GM19351 (cell line): ENCODE measurements around the gene KCNF1.

Source experiments
- ATAC-seq: cut with Tn5 transposase; IDR thresholded peaks from one replicate; pipeline ENCODE4 v1.9.1; 2021; ENCODE audit warnings: mild to moderate bottlenecking, moderate library complexity; ENCODE audit not compliant: unreplicated experiment

The KCNF1 gene

DNA sequence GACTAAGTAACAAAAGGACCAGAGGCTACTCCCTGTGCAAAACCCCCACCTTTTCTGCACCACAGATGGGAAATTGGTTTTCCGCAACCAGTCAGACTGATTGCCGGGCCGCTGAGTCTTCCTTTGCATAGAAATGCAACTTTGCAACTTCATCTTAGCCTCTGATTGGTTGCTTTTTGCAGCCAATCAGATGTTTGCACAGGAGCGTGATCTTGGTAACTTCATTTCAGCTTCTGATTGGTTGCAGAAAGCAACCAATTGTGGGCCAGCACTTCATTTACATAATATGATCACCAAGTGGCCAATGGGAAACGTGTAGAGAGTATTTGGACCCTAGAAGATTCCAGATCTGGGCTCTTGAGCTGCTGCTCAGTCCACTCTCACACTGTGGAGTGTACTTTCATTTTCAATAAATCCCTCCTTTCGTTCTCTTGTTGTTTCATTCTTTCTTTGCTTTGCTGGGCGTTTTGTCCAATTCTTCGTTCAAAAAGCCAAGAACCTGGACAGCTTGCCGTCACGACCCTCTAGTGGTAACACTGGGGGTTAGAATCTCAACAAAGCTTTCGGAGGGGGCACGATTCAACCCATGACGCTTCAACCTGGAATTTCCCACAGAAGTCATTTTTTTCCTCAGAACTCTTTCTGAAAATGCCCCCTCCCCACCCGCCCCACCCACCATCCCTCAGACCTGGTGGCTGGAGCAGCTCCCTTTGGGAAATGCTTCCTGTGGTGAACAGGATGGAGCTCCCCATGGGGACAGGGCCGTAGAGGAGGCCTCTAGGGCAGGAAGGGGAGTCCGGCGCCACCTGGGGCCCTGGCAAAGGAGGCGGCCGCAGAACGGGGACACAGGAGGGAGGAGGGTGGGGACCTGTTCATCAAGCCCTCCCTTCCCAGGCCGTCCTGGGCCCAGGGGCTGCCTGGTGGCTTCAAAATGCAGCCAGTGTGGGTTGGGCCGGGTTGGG is 31.8 kb upstream of the KCNF1 start:
- ATAC-seq = no peak

- ATAC-seq = peak; percentile 43
These were observed 31.0 kb upstream of the KCNF1 start for GRCh38 chr2:10880586-10881321.

- no peak for ATAC-seq
These were observed 29.2 kb upstream of the KCNF1 start for GRCh38 chr2:10882568-10882967.

DNA sequence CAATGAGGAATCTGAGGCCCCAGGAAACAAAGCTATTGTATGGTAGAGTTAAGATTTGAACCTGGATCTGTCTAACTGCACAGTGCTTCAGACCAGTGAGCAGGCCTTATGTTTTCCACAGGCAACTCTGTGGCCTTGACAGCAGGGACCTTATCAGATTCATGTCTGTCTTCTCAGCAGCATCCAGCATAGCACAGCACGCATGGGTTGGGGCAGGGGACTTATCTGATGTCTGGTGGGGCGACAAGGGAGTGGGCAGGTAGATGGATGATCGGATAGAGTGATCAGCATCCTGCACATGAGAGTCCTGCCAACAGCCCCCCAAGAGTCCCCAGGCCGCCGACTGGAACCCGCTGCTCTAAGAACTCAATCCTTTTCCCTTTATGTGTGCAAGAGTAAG is 28.7 kb upstream of the KCNF1 start:
- ATAC-seq = no peak

GRCh38 chr2:10883801-10884478 is 27.8 kb upstream of the KCNF1 start:
- ATAC-seq = no peak

GRCh38 chr2:10884574-10884975 is 27.2 kb upstream of the KCNF1 start:
- ATAC-seq = no peak

DNA sequence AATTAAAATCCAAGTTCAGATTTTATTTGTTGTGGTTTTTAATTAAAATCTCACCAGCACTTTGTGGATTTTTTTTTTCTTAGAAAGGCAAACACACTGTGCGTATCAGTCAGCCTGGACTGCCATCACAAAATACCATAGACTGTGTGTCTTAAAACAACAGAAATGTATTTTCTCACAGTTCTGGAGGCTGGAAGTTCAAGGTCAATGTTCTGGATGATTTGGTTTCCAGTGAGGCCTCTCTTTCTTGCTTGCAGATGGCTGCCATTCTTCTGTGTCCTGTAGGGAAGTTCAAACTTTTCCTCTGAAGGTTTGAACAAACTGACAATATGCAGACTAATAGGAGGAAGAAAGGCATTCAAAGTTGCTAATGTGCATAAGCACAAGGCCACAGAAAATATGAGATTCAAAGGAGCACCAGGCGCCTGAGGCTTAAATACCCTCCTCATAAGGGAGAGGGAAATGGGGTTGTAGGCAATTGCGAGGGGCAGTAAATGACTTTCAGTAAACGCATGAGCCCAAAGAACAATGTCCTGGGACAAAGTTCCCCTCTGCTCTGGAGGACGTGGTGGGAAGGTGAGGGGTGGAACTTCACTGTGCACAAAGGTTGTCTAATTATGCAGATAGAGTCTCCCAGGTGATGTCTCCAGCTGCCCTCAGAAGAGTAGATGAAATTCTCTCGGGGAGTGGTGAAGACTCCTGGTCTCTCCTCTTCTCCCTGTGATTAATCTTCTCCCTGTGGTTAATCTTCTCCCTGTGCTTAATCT is 26.5 kb upstream of the KCNF1 start:
- ATAC-seq = no peak

DNA sequence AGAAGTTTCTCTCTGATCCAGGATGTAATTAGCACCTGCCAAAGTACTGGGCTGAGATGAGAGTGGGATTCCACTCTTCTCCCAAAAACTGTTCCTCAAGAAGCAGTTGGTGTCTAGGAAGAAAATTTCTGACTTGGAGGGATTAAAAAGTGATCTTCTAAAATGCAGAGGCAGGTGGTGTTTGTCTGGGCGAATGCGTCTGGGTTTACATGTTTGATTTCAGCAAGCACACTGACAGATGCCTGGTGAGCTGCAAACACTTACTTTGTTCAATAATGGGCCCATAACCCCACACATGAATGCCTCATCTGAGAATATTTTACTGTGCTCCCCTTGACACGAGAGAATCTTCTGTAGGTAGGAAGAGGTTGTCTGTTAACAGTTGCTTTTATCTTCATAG is 24.3 kb upstream of the KCNF1 start:
- no peak for ATAC-seq

DNA sequence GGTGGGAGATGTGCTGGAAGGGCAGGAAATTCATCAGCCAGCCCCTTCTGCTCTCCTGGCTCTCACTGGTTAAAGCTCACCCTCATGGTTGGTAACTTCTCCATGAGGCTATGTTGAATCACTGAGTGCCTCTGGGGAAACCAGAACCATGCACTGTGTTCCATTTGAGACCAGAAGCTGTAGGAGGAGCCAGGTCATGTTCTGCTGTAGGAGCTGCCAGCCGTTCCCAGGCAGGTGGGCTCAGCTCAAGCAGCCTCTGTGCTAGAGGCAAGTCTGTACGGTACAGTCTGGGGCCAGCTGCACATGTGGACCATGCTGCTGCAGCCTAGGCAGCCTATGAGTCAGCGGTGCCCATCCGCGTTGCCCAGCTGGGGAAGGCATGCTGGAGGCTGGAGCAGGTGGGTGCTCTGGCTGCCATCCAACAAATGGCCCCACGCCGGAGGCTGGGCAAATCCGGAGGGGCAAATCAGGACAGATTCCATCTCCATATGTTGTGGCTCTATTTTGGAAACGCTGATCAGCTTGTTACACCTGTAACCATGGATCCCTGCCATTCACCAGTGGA is 22.0 kb upstream of the KCNF1 start:
- no peak for ATAC-seq

GRCh38 chr2:10890706-10891270 is 20.9 kb upstream of the KCNF1 start:
- no peak for ATAC-seq

- no peak for ATAC-seq
These were observed 20.3 kb upstream of the KCNF1 start for GRCh38 chr2:10891390-10891789.

- ATAC-seq = no peak
These were observed 19.9 kb upstream of the KCNF1 start for GRCh38 chr2:10891848-10892247.

GRCh38 chr2:10892316-10892715 is 19.4 kb upstream of the KCNF1 start:
- ATAC-seq = no peak

GRCh38 chr2:10892796-10893350 is 18.9 kb upstream of the KCNF1 start:
- ATAC-seq = no peak

GRCh38 chr2:10894264-10894935 is 17.3 kb upstream of the KCNF1 start:
- no peak for ATAC-seq

DNA sequence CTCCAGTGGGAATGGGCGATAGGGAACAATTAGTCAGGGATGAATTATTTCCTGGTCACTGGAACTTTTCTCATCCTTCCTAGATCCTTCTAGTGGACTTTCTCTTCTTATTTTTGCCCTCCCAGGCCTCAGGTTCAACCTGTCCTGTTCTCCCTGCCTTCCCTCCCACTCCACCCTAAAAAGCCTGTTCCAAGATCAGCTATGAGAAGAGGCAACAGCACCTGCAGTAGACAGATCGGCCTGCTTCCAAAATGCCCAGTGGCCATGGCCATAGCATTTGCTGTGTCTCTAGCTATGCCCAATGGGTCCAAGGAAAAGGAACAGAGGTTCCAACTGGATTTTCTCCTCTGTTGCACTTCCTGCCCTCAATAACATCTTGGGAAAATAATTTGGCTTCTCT is 16.5 kb upstream of the KCNF1 start:
- no peak for ATAC-seq

- ATAC-seq = no peak
These were observed 13.8 kb upstream of the KCNF1 start for GRCh38 chr2:10897956-10898355.

- no peak for ATAC-seq
These were observed 11.3 kb upstream of the KCNF1 start for GRCh38 chr2:10900216-10901109.
